Measurements from ENCODE around the gene ZMIZ1.
A peak's percentile ranks its signal among the peaks of the same experiment; 100 is the strongest.

ZMIZ1 gene

DNA sequence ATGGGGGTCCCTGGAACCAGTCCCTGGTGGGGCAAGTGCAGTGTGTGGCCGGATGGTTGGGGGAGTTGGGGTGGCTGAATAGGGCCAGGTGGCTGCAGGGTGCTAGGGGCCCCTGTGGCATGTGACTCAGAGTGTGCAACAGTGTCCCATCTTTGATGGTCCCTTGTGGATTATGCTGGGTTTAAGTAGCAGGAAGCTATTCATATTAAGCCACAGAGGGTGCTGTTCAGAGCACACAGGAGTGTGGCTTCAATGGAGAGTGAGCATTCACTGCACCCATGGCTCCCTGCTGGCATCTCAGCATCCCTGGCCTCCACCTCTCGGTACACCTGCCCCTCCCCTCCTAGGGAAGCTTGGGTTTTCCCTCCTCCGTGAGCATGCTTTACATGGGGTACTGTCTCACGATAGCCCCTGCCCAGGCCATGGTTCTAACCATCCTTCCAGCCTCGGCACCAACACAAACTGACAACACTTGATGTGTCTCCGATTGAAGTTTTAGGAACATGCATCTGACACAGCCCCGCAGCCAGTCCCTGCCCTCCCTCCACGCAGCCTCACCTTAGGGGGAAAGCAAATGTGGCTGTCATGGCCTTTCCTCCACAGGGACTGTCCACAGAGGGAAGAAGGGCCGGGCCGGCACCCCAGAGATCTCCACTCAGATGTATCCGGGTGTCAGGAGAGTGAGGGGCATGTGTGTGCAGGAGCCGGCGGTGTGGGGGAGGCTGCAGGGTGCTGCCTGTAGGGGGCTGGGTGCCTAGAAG is 248.1 kb downstream of the ZMIZ1 start:
- TF ChIP-seq CTCF (IDR thresholded peaks at IDR 0.05; ENCODE audit: extremely low read depth, missing control alignments) = no peak
- peak; percentile 70 for DNase-seq (ENCODE audit: low spot score)

GRCh38 chr10:79318369-79318768 is 249.6 kb downstream of the ZMIZ1 start:
- DNase-seq (ENCODE audit: low spot score) = no peak
- TF ChIP-seq CTCF (IDR thresholded peaks at IDR 0.05; ENCODE audit: extremely low read depth, missing control alignments) = no peak

DNA sequence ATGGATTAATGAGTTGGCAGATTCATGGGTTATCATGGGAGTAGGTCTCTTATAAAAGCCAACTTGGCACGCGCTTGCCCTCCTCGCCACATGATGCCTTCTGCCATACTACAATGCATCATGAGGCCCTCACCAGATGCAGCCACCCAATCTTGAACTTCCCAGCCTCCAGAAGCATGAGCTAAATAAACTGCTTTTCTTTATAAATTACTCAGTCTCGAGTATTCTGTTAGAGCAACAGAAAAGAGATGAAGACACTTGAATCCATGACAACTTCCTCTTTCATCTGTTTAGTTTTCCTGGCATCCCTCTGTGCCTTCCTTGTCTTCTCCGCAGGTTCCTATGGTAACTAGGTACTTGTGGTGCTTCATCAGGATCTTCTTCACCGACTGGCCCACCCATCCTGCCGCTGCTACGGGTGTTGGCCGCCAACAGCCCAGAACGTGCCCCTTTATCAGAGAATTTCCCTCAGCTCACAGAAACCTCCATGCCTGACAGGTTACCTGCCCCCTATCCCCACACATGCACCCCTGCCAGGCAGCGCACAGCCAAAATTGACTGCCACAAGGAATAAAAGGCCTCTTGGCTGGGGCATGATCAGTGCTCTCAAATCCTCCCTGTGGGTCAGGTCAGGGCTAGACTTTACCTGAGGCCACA is 250.5 kb downstream of the ZMIZ1 start:
- no peak for DNase-seq (ENCODE audit: low spot score)
- no peak for TF ChIP-seq CTCF (IDR thresholded peaks at IDR 0.05; ENCODE audit: extremely low read depth, missing control alignments)

GRCh38 chr10:79320316-79320715 is 251.6 kb downstream of the ZMIZ1 start:
- DNase-seq (ENCODE audit: low spot score) = no peak

DNA sequence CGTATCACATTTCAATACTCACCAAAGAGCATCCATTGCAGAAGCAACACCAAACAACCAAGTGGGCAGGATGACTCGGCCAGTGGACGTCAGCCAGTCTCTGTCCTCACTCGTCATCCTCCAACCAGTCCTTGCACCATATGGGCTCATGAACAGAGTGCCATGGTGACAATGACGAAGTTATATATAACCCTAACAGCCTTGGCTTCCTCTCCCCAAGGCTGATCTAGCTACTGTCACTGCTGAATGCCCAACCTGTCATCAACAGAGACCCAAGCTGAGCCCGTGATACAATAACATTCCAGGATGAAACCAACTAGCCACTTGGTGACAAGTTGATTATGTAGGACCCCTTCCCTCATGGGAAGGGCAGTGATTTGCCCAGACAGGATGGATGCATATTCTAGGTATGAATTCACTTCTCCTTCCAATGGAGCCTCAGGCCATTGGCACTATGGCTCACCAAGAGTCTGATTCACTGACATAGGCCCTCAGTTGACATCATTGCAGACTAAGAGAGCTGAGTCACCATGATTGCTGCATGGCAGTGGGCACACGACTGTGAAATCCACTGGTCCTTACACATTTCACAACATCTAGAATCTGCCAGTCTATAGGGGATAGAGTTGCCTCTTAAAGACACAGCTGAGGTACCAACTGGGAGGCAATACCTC is 252.2 kb downstream of the ZMIZ1 start:
- no peak for DNase-seq (ENCODE audit: low spot score)
- TF ChIP-seq CTCF (IDR thresholded peaks at IDR 0.05; ENCODE audit: extremely low read depth, missing control alignments) = no peak

More at GRCh38 chr10:79320316-79320715, 251.6 kb downstream of the ZMIZ1 start:
- no peak for TF ChIP-seq CTCF (IDR thresholded peaks at IDR 0.05; ENCODE audit: extremely low read depth, missing control alignments)

GRCh38 chr10:79321494-79321882 is 252.7 kb downstream of the ZMIZ1 start:
- no peak for DNase-seq (ENCODE audit: low spot score)
- TF ChIP-seq CTCF (IDR thresholded peaks at IDR 0.05; ENCODE audit: extremely low read depth, missing control alignments) = no peak

DNA sequence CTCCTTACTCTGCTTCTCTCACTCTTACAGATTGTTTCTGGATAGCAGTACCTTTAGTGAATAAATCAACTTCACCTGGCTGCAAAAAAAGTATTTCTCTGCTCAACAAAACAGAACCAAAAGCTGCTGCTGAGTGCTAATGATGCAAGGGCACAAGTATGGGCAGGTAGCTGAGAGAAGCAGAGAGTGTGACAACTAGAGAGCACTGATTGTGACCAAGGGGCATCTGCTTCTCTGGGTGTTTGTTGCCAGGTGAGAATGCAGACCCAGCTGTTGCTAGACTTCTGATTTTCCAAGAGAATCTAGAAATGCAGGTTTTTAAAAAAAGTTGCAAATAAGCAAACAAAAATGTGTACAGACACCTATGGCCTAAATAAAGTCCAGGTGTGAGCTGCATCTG is 253.2 kb downstream of the ZMIZ1 start:
- DNase-seq (ENCODE audit: low spot score) = no peak
- TF ChIP-seq CTCF (IDR thresholded peaks at IDR 0.05; ENCODE audit: extremely low read depth, missing control alignments) = no peak
